ENCODE results near the gene TNNC2.

Gene TNNC2

DNA sequence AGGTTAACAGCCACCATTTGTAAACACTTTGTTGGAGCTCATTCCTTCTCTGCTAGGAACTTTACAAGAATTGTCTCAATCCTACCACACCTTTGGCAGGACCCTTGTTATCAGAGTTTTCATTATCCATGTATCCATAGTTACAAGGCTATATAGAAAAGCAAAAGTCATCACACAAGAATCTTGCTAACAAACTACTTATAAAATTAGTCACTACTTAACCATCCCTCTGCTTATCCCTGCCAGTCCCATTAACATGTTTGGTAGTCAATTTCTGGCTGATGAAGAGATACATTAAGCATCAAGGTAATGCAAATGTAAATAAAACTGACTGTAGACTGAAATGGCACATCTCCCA lies 40.7 kb upstream of the TNNC2 start:
- TF ChIP-seq, protein P1, sequence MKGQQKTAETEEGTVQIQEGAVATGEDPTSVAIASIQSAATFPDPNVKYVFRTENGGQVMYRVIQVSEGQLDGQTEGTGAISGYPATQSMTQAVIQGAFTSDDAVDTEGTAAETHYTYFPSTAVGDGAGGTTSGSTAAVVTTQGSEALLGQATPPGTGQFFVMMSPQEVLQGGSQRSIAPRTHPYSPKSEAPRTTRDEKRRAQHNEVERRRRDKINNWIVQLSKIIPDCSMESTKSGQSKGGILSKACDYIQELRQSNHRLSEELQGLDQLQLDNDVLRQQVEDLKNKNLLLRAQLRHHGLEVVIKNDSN (IDR thresholded peaks at IDR 0.05): no peak
- TF ChIP-seq EGR1 (IDR thresholded peaks at IDR 0.05) (no peak), ZBTB7A (IDR thresholded peaks at IDR 0.05; ENCODE audit: low read depth) (no peak), TCF12 (IDR thresholded peaks at IDR 0.05; ENCODE audit: low read depth) (no peak), FOXM1 (IDR thresholded peaks at IDR 0.05; ENCODE audit: borderline replicate concordance, low read depth) (no peak), CEBPB (IDR thresholded peaks at IDR 0.05) (no peak), TEAD4 (IDR thresholded peaks at IDR 0.05) (no peak), EP300 (IDR thresholded peaks at IDR 0.05; ENCODE audit: borderline replicate concordance) (no peak)
- TF ChIP-seq, protein P2, sequence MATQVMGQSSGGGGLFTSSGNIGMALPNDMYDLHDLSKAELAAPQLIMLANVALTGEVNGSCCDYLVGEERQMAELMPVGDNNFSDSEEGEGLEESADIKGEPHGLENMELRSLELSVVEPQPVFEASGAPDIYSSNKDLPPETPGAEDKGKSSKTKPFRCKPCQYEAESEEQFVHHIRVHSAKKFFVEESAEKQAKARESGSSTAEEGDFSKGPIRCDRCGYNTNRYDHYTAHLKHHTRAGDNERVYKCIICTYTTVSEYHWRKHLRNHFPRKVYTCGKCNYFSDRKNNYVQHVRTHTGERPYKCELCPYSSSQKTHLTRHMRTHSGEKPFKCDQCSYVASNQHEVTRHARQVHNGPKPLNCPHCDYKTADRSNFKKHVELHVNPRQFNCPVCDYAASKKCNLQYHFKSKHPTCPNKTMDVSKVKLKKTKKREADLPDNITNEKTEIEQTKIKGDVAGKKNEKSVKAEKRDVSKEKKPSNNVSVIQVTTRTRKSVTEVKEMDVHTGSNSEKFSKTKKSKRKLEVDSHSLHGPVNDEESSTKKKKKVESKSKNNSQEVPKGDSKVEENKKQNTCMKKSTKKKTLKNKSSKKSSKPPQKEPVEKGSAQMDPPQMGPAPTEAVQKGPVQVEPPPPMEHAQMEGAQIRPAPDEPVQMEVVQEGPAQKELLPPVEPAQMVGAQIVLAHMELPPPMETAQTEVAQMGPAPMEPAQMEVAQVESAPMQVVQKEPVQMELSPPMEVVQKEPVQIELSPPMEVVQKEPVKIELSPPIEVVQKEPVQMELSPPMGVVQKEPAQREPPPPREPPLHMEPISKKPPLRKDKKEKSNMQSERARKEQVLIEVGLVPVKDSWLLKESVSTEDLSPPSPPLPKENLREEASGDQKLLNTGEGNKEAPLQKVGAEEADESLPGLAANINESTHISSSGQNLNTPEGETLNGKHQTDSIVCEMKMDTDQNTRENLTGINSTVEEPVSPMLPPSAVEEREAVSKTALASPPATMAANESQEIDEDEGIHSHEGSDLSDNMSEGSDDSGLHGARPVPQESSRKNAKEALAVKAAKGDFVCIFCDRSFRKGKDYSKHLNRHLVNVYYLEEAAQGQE (IDR thresholded peaks at IDR 0.05; ENCODE audit: low read depth): no peak

DNA sequence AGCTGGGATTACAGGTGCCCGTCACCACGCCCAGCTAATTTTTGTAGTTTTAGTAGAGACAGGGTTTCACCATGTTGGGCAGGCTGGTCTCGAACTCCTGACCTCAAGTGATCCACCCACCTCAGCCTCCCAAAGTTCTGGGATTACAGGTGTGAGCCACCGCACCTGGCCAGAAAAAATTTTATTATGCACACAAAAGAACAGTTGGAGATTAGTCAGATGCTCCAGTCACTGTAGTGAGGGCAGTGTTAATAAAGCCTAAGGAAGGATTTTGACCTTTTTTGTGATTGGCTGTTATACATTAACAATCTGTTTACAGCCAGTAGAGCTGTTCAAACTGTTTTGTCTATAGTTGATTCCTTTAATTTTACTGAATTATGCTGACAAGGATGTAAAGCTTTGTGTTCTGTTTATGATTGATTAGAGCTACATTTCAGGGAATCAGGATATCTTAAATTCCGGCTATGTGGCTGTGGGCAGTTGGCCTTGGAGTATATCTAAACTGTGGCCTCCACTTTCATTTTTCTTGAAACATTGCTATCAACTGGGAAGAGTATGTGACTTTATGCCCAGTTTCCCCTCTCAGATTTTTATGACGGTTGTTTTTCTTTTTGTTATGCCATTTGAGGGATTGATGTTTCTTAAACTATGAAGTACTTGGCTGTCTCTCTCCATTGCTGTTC lies 40.2 kb upstream of the TNNC2 start:
- no peak for TF ChIP-seq YY1 (IDR thresholded peaks at IDR 0.05; ENCODE audit: low read depth)
- TF ChIP-seq CREB1 (IDR thresholded peaks at IDR 0.05; ENCODE audit: low read depth): no peak
- TF ChIP-seq EGR1 (IDR thresholded peaks at IDR 0.05): no peak
- TF ChIP-seq, protein P1 (IDR thresholded peaks at IDR 0.05): no peak
- TF ChIP-seq, protein P3, sequence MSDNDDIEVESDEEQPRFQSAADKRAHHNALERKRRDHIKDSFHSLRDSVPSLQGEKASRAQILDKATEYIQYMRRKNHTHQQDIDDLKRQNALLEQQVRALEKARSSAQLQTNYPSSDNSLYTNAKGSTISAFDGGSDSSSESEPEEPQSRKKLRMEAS (IDR thresholded peaks at IDR 0.05): no peak
- no peak for TF ChIP-seq ZBTB7A (IDR thresholded peaks at IDR 0.05; ENCODE audit: low read depth)
- TF ChIP-seq TEAD4 (IDR thresholded peaks at IDR 0.05): no peak
- TF ChIP-seq TCF12 (IDR thresholded peaks at IDR 0.05; ENCODE audit: low read depth): no peak
- TF ChIP-seq FOXM1 (IDR thresholded peaks at IDR 0.05; ENCODE audit: borderline replicate concordance, low read depth): no peak
- TF ChIP-seq RAD21 (IDR thresholded peaks at IDR 0.05; ENCODE audit: low read depth): no peak
- TF ChIP-seq EP300 (IDR thresholded peaks at IDR 0.05; ENCODE audit: borderline replicate concordance): no peak
- TF ChIP-seq, protein P2 (IDR thresholded peaks at IDR 0.05; ENCODE audit: low read depth): no peak
- no peak for TF ChIP-seq NFIC (IDR thresholded peaks at IDR 0.05)
- TF ChIP-seq TAF1 (IDR thresholded peaks at IDR 0.05; ENCODE audit: low read depth): no peak

DNA sequence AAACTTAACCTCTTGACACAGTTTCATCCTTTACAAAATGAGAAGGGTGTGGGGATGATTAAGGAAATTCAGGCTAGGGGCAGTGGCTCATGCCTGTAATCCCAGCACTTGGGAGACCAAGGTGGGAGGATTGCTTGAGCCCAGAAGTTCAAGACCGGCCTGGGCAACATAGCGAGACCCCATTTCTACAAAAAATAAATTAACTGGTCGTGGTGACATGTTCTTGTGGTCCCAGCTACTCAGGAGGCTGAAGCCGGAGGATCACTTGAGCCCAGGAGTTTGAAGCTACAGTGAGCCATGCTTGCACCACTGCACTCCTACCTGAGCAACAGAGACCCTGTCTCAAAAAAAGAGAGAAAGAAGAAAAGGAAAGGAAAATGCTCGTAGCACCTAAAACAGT lies 39.3 kb upstream of the TNNC2 start:
- TF ChIP-seq YY1 (IDR thresholded peaks at IDR 0.05; ENCODE audit: low read depth) (no peak), CEBPB (IDR thresholded peaks at IDR 0.05) (no peak), TAF1 (IDR thresholded peaks at IDR 0.05; ENCODE audit: low read depth) (no peak), TEAD4 (IDR thresholded peaks at IDR 0.05) (no peak), NFIC (IDR thresholded peaks at IDR 0.05) (no peak)
- TF ChIP-seq, protein P2 (IDR thresholded peaks at IDR 0.05; ENCODE audit: low read depth): no peak

DNA sequence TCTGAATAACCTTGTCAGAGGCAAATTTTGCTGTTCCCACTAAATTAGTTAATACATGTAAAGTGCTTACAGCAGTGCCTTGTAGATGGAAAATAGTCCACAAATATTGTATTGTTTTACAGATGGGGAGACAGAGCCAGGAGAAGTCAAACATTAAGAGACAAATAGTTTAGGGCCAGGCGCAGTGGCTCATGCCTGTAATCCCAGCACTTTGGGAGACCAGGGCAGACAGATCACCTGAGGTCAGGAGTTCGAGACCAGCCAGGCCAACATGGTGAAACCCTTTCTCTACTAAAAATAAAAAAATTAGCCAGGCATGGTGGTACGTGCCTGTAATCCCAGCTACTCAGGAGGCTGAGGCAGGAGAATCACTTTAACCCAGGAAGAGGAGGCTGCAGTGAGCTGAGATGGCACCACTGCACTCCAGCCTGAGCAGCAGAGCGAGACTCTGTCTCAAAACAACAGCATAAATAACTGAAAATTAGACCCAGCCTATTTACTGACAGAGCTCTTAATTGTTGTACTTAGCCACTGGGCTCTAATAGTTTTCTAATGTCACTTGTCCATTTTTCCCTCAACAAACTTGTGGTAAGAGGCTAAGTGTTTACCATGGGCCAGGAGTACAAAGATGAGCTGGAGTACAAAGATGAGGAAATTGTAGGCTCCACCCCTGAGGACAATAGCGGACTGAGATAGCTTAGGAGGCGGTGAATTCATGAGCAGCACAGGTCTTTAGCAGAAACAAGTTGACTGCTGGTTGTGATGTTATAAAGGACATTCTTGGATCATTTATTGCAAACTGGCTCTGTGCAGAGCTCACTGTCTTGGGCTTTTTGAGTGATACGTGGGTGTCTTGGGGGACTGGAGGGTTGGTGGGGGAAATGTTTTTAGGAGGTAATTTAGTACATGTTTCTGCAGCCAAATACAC lies 36.7 kb upstream of the TNNC2 start:
- TF ChIP-seq TAF1 (IDR thresholded peaks at IDR 0.05; ENCODE audit: low read depth): no peak
- no peak for TF ChIP-seq EGR1 (IDR thresholded peaks at IDR 0.05)
- no peak for TF ChIP-seq NFIC (IDR thresholded peaks at IDR 0.05)
- TF ChIP-seq, protein P1 (IDR thresholded peaks at IDR 0.05): no peak
- no peak for TF ChIP-seq TEAD4 (IDR thresholded peaks at IDR 0.05)
- TF ChIP-seq CEBPB (IDR thresholded peaks at IDR 0.05): no peak
- no peak for TF ChIP-seq CREB1 (IDR thresholded peaks at IDR 0.05; ENCODE audit: low read depth)
- TF ChIP-seq, protein P3 (IDR thresholded peaks at IDR 0.05): no peak
- TF ChIP-seq, protein P2 (IDR thresholded peaks at IDR 0.05; ENCODE audit: low read depth): no peak
- no peak for TF ChIP-seq FOXM1 (IDR thresholded peaks at IDR 0.05; ENCODE audit: borderline replicate concordance, low read depth)
- TF ChIP-seq RAD21 (IDR thresholded peaks at IDR 0.05; ENCODE audit: low read depth): no peak
- TF ChIP-seq YY1 (IDR thresholded peaks at IDR 0.05; ENCODE audit: low read depth): no peak
- TF ChIP-seq TCF12 (IDR thresholded peaks at IDR 0.05; ENCODE audit: low read depth): no peak
- TF ChIP-seq EP300 (IDR thresholded peaks at IDR 0.05; ENCODE audit: borderline replicate concordance): no peak
- no peak for TF ChIP-seq ZBTB7A (IDR thresholded peaks at IDR 0.05; ENCODE audit: low read depth)

Data from Ishikawa (cell line).